BE2C (cell line): ENCODE measurements around the gene PACSIN2.

ENCODE experiments used
- DNase-seq: peaks from one replicate; pipeline ENCODE4 v3.0.0-alpha.2; 2020
- H3K27me3 ChIP-seq: fragments of 250-450 bp; sonication (Bioruptor Pico); 2 replicates; pipeline ENCODE4 v1.5.1; 2020; ENCODE audit warnings: mild to moderate bottlenecking
- H3K36me3 ChIP-seq: fragments of 250-450 bp; sonication (Bioruptor Pico); 2 replicates; pipeline ENCODE4 v1.5.1; 2020; ENCODE audit warnings: mild to moderate bottlenecking
- H3K4me1 ChIP-seq: fragments of 250-450 bp; sonication (Bioruptor Pico); 2 replicates; pipeline ENCODE4 v1.5.1; 2020
- H3K4me3 ChIP-seq: 2 replicates; pipeline ENCODE4 v1.5.1; 2011; ENCODE audit warnings: low read depth, low read length
- H3K9me3 ChIP-seq: fragments of 250-450 bp; sonication (Bioruptor Pico); 2 replicates; pipeline ENCODE4 v1.5.1; 2020
- TF ChIP-seq, protein P1 (sequence below): IDR thresholded peaks from 2 replicates; pipeline ENCODE4 v1.5.1; 2012; ENCODE audit warnings: mild to moderate bottlenecking, low read depth, low read length

Gene PACSIN2

DNA sequence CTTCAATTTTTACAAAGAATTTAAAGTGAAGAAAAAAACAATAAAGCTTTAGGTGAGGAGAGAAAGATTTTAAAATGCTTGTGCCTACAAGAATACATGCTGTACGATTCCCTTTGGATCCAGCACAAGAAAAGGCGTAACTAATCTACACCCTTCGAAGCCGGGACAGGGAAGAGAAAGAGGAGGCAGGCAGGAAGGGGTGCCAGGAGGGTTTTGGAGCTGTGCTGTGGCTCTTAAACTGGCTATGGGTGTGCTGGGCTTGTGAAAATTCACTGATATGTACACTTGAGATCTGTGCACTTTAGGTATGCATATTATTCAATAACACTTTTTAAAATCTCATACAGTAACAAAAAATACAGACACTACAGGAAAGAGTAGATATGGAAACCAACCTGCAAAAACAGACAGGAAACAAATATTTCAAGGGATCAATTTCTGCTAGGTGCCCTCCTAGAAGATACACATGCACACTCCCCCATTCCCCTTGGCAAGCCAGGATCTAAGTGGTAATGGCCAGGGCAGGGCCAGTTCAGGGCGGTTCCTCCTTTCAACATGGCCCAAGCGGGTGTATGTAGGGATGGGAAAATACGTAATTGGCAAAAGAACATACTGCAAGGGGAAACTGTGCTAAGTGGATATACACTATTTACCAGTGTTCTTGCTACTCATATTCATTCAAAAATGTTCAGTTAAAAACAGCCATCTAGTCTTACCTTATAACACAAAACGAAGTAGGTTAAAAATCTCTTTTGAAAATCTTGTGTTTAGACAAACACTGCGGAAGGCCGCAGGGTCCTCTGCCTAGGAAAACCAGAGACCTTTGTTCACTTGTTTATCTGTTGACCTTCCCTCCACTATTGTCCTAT lies 54.2 kb downstream of the PACSIN2 start:
- Histone ChIP-seq H3K4me3 (no peak overlapping the region), H3K4me1 (peaks cover 34% of the 10 kb centered on the region), H3K9me3 (no peaks in the 10 kb centered on the region), H3K27me3 (no peaks in the 10 kb centered on the region), H3K36me3 (no peaks in the 10 kb centered on the region)
- no peak for DNase-seq
- TF ChIP-seq, protein P1, sequence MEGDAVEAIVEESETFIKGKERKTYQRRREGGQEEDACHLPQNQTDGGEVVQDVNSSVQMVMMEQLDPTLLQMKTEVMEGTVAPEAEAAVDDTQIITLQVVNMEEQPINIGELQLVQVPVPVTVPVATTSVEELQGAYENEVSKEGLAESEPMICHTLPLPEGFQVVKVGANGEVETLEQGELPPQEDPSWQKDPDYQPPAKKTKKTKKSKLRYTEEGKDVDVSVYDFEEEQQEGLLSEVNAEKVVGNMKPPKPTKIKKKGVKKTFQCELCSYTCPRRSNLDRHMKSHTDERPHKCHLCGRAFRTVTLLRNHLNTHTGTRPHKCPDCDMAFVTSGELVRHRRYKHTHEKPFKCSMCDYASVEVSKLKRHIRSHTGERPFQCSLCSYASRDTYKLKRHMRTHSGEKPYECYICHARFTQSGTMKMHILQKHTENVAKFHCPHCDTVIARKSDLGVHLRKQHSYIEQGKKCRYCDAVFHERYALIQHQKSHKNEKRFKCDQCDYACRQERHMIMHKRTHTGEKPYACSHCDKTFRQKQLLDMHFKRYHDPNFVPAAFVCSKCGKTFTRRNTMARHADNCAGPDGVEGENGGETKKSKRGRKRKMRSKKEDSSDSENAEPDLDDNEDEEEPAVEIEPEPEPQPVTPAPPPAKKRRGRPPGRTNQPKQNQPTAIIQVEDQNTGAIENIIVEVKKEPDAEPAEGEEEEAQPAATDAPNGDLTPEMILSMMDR, result no peak

DNA sequence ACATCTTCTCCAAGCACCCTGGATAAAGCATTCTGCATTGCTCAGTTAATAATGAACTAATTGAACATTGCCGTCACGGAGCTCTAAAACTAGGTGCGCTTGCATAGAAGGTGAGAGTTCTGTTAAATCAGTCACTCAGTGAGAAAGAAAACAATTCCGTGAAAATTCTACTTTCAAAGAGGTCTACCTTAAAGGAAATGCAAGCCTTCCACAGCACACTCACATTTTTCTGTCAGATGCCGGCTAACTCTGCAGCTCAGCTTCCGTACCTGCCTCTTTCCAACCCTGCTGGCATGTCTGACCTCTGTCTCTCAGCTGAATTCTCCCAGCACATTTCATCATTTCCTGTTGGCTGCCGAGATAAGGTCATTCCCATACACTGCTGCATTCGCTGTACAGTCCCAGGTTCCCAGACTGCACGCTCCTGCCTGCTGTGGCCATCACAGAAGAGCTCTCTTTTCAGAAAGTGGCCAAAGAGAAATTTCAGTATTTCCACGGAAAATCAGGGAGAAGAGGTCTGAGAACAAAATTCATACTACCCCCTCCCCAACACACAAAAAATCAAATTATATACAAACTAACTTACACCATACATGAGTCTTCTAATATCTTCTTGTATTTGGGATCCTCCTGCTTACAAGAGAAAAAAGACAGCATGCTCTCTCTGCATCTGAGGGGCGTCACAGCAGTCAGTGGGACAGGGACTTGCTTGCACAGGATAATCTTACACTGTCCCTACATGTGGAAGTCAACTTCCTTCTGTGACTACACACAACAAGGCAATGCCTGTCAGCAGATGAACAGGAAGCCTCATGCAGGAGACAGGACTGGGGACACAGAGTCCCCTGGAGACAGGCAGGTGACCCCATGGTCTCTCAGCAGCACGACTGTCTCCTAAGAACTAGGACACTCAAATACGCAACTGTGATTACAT lies 55.1 kb downstream of the PACSIN2 start:
- TF ChIP-seq, protein P1, result no peak
- Histone ChIP-seq H3K36me3 (no peaks in the 10 kb centered on the region), H3K27me3 (no peaks in the 10 kb centered on the region), H3K4me1 (peaks cover 34% of the 10 kb centered on the region), H3K4me3 (peak overlapping the region; percentile 55), H3K9me3 (no peaks in the 10 kb centered on the region)
- peak; percentile 64 for DNase-seq

GRCh38 chr22:42958937-42959336 lies 56.0 kb downstream of the PACSIN2 start:
- TF ChIP-seq, protein P1, result no peak
- peaks cover 34% of the 10 kb centered on the region for H3K4me1 ChIP-seq
- DNase-seq, result no peak
- no peaks in the 10 kb centered on the region for H3K9me3 ChIP-seq
- H3K4me3 ChIP-seq, result peak overlapping the region; percentile 55
- no peaks in the 10 kb centered on the region for H3K27me3 ChIP-seq
- H3K36me3 ChIP-seq, result no peaks in the 10 kb centered on the region

DNA sequence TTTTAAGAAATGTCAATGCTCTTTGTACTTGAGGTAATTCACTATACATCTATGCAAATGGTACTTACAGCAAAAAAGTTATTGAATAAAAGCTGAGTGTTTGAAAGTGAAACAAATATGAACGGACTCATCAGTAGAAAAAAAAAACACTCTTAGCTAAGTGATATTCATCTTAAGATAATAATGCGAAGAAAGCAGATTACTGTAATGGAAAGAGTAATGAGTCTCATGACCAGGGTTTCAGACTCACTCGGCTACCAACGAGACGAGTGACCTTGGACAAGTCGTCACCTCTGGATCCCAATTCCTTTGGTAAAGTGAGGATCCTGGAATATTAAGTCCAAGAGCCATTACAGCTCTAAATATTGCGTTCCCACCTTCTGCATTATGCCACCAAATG lies 57.0 kb downstream of the PACSIN2 start:
- Histone ChIP-seq H3K27me3 (no peaks in the 10 kb centered on the region), H3K36me3 (no peaks in the 10 kb centered on the region), H3K4me1 (peaks cover 34% of the 10 kb centered on the region), H3K4me3 (no peak overlapping the region; the same call in 1 of the 2 replicates), H3K9me3 (no peaks in the 10 kb centered on the region)
- TF ChIP-seq, protein P1, result no peak
- DNase-seq, result no peak

GRCh38 chr22:42957544-42957943 lies 57.4 kb downstream of the PACSIN2 start:
- H3K9me3 ChIP-seq, result no peaks in the 10 kb centered on the region
- TF ChIP-seq, protein P1, result no peak
- H3K4me1 ChIP-seq, result peaks cover 34% of the 10 kb centered on the region
- no peak overlapping the region for H3K4me3 ChIP-seq
- no peak for DNase-seq
- H3K36me3 ChIP-seq, result no peaks in the 10 kb centered on the region
- H3K27me3 ChIP-seq, result no peaks in the 10 kb centered on the region
